ENCODE data around the gene MTMR3.

MTMR3 gene

GRCh38 chr22:29912141-29912540 is 29.2 kb downstream of the MTMR3 start:
- Histone ChIP-seq H3K4me1 (ENCODE audit: insufficient read depth, low read length) (no peaks in the 10 kb centered on the region), H3K27me3 (ENCODE audit: insufficient read depth, low read length, poor library complexity) (no peaks in the 10 kb centered on the region), H3K4me2 (ENCODE audit: insufficient read depth, low read length) (no peak overlapping the region), H3K79me2 (ENCODE audit: insufficient read depth, low read length) (peaks cover 82% of the 10 kb centered on the region), H3K9ac (ENCODE audit: low read depth, low read length) (no peak overlapping the region), H3K27ac (ENCODE audit: low read length) (no peak overlapping the region), H2AFZ (ENCODE audit: low read depth, low read length) (no peak overlapping the region), H3K36me3 (ENCODE audit: insufficient read depth, low read length) (no peaks in the 10 kb centered on the region), H3K4me3 (ENCODE audit: low read depth in 1 of 2, low read length in 2 of 2) (no peak overlapping the region), H4K20me1 (ENCODE audit: insufficient read depth, low read length) (peaks cover 32% of the 10 kb centered on the region), H3K9me3 (ENCODE audit: insufficient read depth, low read length, severe bottlenecking) (no peaks in the 10 kb centered on the region)
- DNase-seq (no peak), ATAC-seq (ENCODE audit: insufficient read depth, low read depth) (no peak)
- TF ChIP-seq EZH2 (IDR thresholded peaks at IDR 0.05; ENCODE audit: borderline replicate concordance, low read depth, low read length, severe bottlenecking) = no peak
- TF ChIP-seq, protein P1, sequence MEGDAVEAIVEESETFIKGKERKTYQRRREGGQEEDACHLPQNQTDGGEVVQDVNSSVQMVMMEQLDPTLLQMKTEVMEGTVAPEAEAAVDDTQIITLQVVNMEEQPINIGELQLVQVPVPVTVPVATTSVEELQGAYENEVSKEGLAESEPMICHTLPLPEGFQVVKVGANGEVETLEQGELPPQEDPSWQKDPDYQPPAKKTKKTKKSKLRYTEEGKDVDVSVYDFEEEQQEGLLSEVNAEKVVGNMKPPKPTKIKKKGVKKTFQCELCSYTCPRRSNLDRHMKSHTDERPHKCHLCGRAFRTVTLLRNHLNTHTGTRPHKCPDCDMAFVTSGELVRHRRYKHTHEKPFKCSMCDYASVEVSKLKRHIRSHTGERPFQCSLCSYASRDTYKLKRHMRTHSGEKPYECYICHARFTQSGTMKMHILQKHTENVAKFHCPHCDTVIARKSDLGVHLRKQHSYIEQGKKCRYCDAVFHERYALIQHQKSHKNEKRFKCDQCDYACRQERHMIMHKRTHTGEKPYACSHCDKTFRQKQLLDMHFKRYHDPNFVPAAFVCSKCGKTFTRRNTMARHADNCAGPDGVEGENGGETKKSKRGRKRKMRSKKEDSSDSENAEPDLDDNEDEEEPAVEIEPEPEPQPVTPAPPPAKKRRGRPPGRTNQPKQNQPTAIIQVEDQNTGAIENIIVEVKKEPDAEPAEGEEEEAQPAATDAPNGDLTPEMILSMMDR (IDR thresholded peaks at IDR 0.05; ENCODE audit: borderline replicate concordance, extremely low read depth, low read length, poor library complexity, severe bottlenecking) = no peak

GRCh38 chr22:29912605-29913398 is 29.8 kb downstream of the MTMR3 start:
- TF ChIP-seq, protein P1 (IDR thresholded peaks at IDR 0.05; ENCODE audit: borderline replicate concordance, extremely low read depth, low read length, poor library complexity, severe bottlenecking) = no peak
- TF ChIP-seq EZH2 (IDR thresholded peaks at IDR 0.05; ENCODE audit: borderline replicate concordance, low read depth, low read length, severe bottlenecking) = no peak
- Histone ChIP-seq H3K27me3 (ENCODE audit: insufficient read depth, low read length, poor library complexity) (no peaks in the 10 kb centered on the region), H2AFZ (ENCODE audit: low read depth, low read length) (no peak overlapping the region), H4K20me1 (ENCODE audit: insufficient read depth, low read length) (peaks cover 38% of the 10 kb centered on the region), H3K9me3 (ENCODE audit: insufficient read depth, low read length, severe bottlenecking) (no peaks in the 10 kb centered on the region), H3K4me3 (ENCODE audit: low read depth in 1 of 2, low read length in 2 of 2) (no peak overlapping the region), H3K27ac (ENCODE audit: low read length) (no peak overlapping the region), H3K9ac (ENCODE audit: low read depth, low read length) (no peak overlapping the region), H3K4me1 (ENCODE audit: insufficient read depth, low read length) (no peaks in the 10 kb centered on the region), H3K79me2 (ENCODE audit: insufficient read depth, low read length) (peaks cover 84% of the 10 kb centered on the region), H3K36me3 (ENCODE audit: insufficient read depth, low read length) (no peaks in the 10 kb centered on the region), H3K4me2 (ENCODE audit: insufficient read depth, low read length) (no peak overlapping the region)
- ATAC-seq (ENCODE audit: insufficient read depth, low read depth) (no peak), DNase-seq (no peak)

DNA sequence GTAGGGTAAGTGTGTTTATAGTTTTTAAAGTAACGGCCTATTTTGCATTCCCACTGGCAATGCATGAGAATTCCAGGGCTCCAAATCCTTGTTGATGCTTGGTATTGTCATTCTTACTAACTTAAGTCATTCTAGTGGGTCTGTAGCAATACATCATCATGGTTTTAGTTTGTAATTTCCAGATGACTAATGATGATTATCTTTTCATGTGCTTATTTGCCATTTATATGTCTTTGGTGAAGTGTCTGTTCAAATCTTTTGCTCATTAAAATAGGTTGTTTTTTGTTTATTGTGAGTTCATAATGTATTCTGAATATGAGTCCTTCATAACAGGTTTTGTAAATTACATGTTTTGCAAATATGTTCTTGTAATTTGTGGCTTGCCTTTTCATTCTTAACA is 31.2 kb downstream of the MTMR3 start:
- no peak for DNase-seq
- H3K4me1 ChIP-seq (ENCODE audit: insufficient read depth, low read length) = no peaks in the 10 kb centered on the region
- no peak overlapping the region for H3K9ac ChIP-seq (ENCODE audit: low read depth, low read length)
- H3K27me3 ChIP-seq (ENCODE audit: insufficient read depth, low read length, poor library complexity) = no peaks in the 10 kb centered on the region
- no peak overlapping the region for H2AFZ ChIP-seq (ENCODE audit: low read depth, low read length)
- no peak for TF ChIP-seq EZH2 (IDR thresholded peaks at IDR 0.05; ENCODE audit: borderline replicate concordance, low read depth, low read length, severe bottlenecking)
- TF ChIP-seq, protein P1 (IDR thresholded peaks at IDR 0.05; ENCODE audit: borderline replicate concordance, extremely low read depth, low read length, poor library complexity, severe bottlenecking) = no peak
- no peak overlapping the region for H3K4me3 ChIP-seq (ENCODE audit: low read depth in 1 of 2, low read length in 2 of 2)
- no peaks in the 10 kb centered on the region for H3K36me3 ChIP-seq (ENCODE audit: insufficient read depth, low read length)
- H3K9me3 ChIP-seq (ENCODE audit: insufficient read depth, low read length, severe bottlenecking) = no peaks in the 10 kb centered on the region
- H3K4me2 ChIP-seq (ENCODE audit: insufficient read depth, low read length) = no peak overlapping the region
- H4K20me1 ChIP-seq (ENCODE audit: insufficient read depth, low read length) = peaks cover 40% of the 10 kb centered on the region; the same call in 1 of the 2 replicates
- ATAC-seq (ENCODE audit: insufficient read depth, low read depth) = no peak
- H3K79me2 ChIP-seq (ENCODE audit: insufficient read depth, low read length) = peaks cover 85% of the 10 kb centered on the region
- no peak overlapping the region for H3K27ac ChIP-seq (ENCODE audit: low read length)
